Testis (tissue), 3 donors: ENCODE data around the gene ACACB. TPM values are rescaled to one million over a fixed set of nuclear protein-coding genes. Genes with fewer than 3 reads are reported as not detected.
"Not testable (repeated sequence)": the region's sequence is repeated elsewhere in the genome, so short reads cannot be mapped to it uniquely, and the experiment has no call there.

Experiments
- DNase-seq: peaks from one replicate; pipeline ENCODE4 v3.0.0-alpha.2; 2019
- H3K27ac ChIP-seq, 2 donors: fragments of 200-600 bp; sonication (generic); one replicate each; pipeline ENCODE4 v1.5.1; 2019
- H3K27me3 ChIP-seq: fragments of 200-600 bp; sonication (generic); one replicate; pipeline ENCODE4 v1.5.1; 2019
- H3K36me3 ChIP-seq: fragments of 200-600 bp; sonication (generic); one replicate; pipeline ENCODE4 v1.5.1; 2017; ENCODE audit warnings: low read depth; ENCODE audit errors: missing control alignments
- H3K4me1 ChIP-seq: fragments of 200-600 bp; sonication (generic); one replicate; pipeline ENCODE4 v1.5.1; 2019
- H3K4me3 ChIP-seq, 2 donors: fragments of 200-600 bp; sonication (generic); one replicate each; pipeline ENCODE4 v1.5.1; 2017 to 2019
- H3K9me3 ChIP-seq: fragments of 200-600 bp; sonication (generic); one replicate; pipeline ENCODE4 v1.5.1; 2017
- CTCF ChIP-seq, 3 experiments: fragments of 450-650 bp in 2 of 3; fragments of 200-600 bp in 1 of 3; sonication (generic) in 1 of 3; IDR thresholded peaks; one replicate each; pipeline ENCODE4 v1.5.1; 2016 to 2019; ENCODE audit warnings: antibody characterized with exemption in 3 of 3, mild to moderate bottlenecking in 2 of 3, moderate library complexity in 1 of 3
- POLR2A ChIP-seq: fragments of 450-650 bp; IDR thresholded peaks from one replicate; pipeline ENCODE4 v1.6.1; 2017; ENCODE audit warnings: antibody characterized with exemption, mild to moderate bottlenecking, moderate library complexity
- WGBS, 2 donors: methylation state at CpG; one replicate each; pipeline ENCODE4 v1.1.5; 2018; 5-methylcytosine and 5-hydroxymethylcytosine counted together
- intact Hi-C: fragments of 100-400 bp; cut with DNase I; formaldehyde crosslinking; loops from one replicate; pipeline ENCODE4 v1.15.1; 2023; ENCODE audit warnings: low total_unique reads
- polyA plus RNA-seq: library from polyadenylated mRNA; stranded (reverse); fragments of 350-450 nt; fragmentation: Illumina TruSeq; extraction: RNeasy Lipid Tissue Mini Kit (QIAGEN cat#74804); gene quantifications from one replicate; pipeline ENCODE4 v1.2.3, GENCODE V29; 2014; ENCODE audit warnings: low read depth, low replicate concordance; ENCODE audit not compliant: insufficient read depth
- total RNA-seq, 2 donors: library from RNA; depleted of rRNA; stranded (reverse); fragments of >200 nt; gene quantifications; one replicate each; pipeline ENCODE4 v1.2.3, GENCODE V29; 2016

The ACACB gene
- total and polyA plus RNA-seq, 3 donors from 2014 or later, result 25.5 to 96.8 (median 61.6) TPM

GRCh38 chr12:109170324-109170723 lies 53.9 kb downstream of the ACACB start:
- TF ChIP-seq CTCF (IDR thresholded peaks at IDR 0.05) (no peak), POLR2A (no peak)
- no peaks in the 10 kb centered on the region for H3K9me3 ChIP-seq
- H3K27ac ChIP-seq, result no peak overlapping the region
- WGBS, 2 donors, result 83 to 85% methylated on average over 7 of the region's 7 CpGs
- H3K36me3 ChIP-seq, result no peaks in the 10 kb centered on the region
- no peaks in the 10 kb centered on the region for H3K27me3 ChIP-seq
- DNase-seq, result no peak
- no peaks in the 10 kb centered on the region for H3K4me1 ChIP-seq
- no peak overlapping the region for H3K4me3 ChIP-seq
- intact Hi-C loops, result no loop called here

GRCh38 chr12:109172787-109173186 lies 56.4 kb downstream of the ACACB start:
- H3K4me3 ChIP-seq, H3K9me3 ChIP-seq, H3K4me1 ChIP-seq, H3K27me3 ChIP-seq, H3K36me3 ChIP-seq, intact Hi-C loops, H3K27ac ChIP-seq, DNase-seq: not testable (repeated sequence)
- WGBS, 2 donors, result 95 to 98% methylated on average over 6 of the region's 6 CpGs

- Histone ChIP-seq H3K27ac (no peak overlapping the region), H3K27me3 (no peaks in the 10 kb centered on the region), H3K4me1 (no peaks in the 10 kb centered on the region), H3K9me3 (no peaks in the 10 kb centered on the region), H3K36me3 (no peaks in the 10 kb centered on the region), H3K4me3 (no peak overlapping the region)
- intact Hi-C loops, result no loop called here
- WGBS, 2 donors, result 95 to 97% methylated on average over 17 of the region's 17 CpGs
- no peak for DNase-seq
- TF ChIP-seq CTCF (IDR thresholded peaks at IDR 0.05), result no peak
- no peak for TF ChIP-seq POLR2A
Observed at GRCh38 chr12:109173443-109174240, 57.3 kb downstream of the ACACB start.

GRCh38 chr12:109174468-109174867 lies 58.1 kb downstream of the ACACB start:
- WGBS, 2 donors, result 100% methylated on average over 1 of the region's 1 CpG

GRCh38 chr12:109178532-109178931 lies 62.1 kb downstream of the ACACB start:
- Histone ChIP-seq H3K4me1 (no peaks in the 10 kb centered on the region), H3K36me3 (no peaks in the 10 kb centered on the region), H3K9me3 (no peaks in the 10 kb centered on the region), H3K27me3 (no peaks in the 10 kb centered on the region), H3K27ac (no peak overlapping the region), H3K4me3 (no peak overlapping the region)
- DNase-seq, result no peak
- TF ChIP-seq POLR2A, result no peak
- no peak for TF ChIP-seq CTCF (IDR thresholded peaks at IDR 0.05)
- 81 to 84% methylated on average over 6 of the region's 6 CpGs for WGBS, 2 donors
- intact Hi-C loops, result no loop called here

More at GRCh38 chr12:109174468-109174867, 58.1 kb downstream of the ACACB start:
- Histone ChIP-seq H3K4me1 (no peaks in the 10 kb centered on the region), H3K4me3 (no peak overlapping the region), H3K9me3 (no peaks in the 10 kb centered on the region), H3K27ac (no peak overlapping the region), H3K36me3 (no peaks in the 10 kb centered on the region), H3K27me3 (no peaks in the 10 kb centered on the region)
- intact Hi-C loops, result no loop called here
- no peak for TF ChIP-seq CTCF (IDR thresholded peaks at IDR 0.05)
- TF ChIP-seq POLR2A, result no peak
- DNase-seq, result no peak
